ENCODE results near the gene GP5.
A peak's percentile ranks its signal among the peaks of the same experiment; 100 is the strongest.

GP5 gene

DNA sequence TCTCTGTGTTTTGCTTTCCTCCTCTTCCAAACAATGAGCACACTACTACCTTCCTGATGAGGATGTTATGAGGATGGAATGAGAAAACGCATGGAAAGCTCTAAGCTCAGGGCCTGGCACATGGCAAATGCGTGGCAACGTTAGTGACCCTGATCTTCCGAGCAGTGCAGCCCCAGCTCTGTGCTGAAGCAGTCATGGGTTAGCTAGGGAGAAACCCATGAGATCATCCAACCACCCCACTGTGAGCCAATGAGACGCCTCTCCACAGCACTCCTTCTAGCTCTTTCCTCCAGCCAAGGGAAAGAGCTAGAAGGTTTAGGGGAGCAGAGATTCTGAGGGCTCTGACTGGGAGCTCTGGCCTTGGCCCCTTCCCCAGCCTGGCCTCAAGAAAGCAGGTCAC is 52.4 kb downstream of the GP5 start:
- DNase-seq = peak; percentile 60 to 71 (median 70)

DNA sequence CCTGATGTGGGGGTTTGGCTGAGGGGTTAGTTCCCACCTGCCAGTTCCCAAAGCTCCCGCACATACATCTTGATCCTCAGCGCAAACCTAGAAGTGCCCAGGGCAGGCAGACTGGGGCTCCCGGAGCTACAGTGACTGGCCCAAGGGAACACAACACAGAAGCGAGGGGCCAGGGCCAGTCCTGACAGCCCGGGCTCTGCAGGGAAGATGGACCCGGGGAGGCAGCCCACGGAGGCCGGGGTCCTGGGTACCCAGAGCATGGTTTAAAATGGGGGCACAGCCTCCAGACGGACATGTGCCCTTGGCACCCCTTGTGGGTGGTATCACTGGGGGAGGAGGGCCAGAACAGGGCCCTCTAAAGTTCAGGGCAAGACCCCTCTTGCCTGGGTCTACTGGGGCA is 53.0 kb downstream of the GP5 start:
- no peak for DNase-seq

Data from suppressor macrophage treated with lipopolysaccharide for 1 hour (primary cell).